Heart left ventricle (tissue), 16 donors: ENCODE results near the gene PCDHA13. TPM values are rescaled to one million over a fixed set of nuclear protein-coding genes. Genes with fewer than 3 reads are reported as not detected.

ENCODE experiments used
- ATAC-seq, 4 donors: fragments of 200-7000 bp; cut with Tn5 transposase; one replicate each; pipeline ENCODE4 v1.9.1; 2020 to 2022; ENCODE audit warnings: moderate library complexity in 4 of 4, mild to moderate bottlenecking in 3 of 4, moderate number of reproducible peaks in 1 of 4
- DNase-seq, 5 donors: peaks; one replicate each; pipeline ENCODE4 v3.0.0-alpha.2; 2020
- H3K27ac ChIP-seq, 12 donors: fragments of 200-600 bp; sonication (generic) in 4 of 12; one replicate each; pipeline versions ENCODE4 v1.5.0 to v1.8.0; 2016 to 2022; ENCODE audit warnings: mild to moderate bottlenecking in 2 of 12
- H3K27me3 ChIP-seq, 9 donors: fragments of 200-600 bp; sonication (generic) in 2 of 9; one replicate each; pipeline versions ENCODE4 v1.5.1 to v1.8.0; 2016 to 2022; ENCODE audit warnings: mild to moderate bottlenecking in 3 of 9
- H3K36me3 ChIP-seq, 9 donors: fragments of 200-600 bp; sonication (generic) in 2 of 9; one replicate each; pipeline versions ENCODE4 v1.5.0 to v1.8.0; 2018 to 2022; ENCODE audit warnings: mild to moderate bottlenecking in 2 of 9
- H3K4me1 ChIP-seq, 12 donors: fragments of 200-600 bp; sonication (generic) in 4 of 12; one replicate each; pipeline versions ENCODE4 v1.5.0 to v1.8.0; 2016 to 2022; ENCODE audit warnings: mild to moderate bottlenecking in 3 of 12
- H3K4me3 ChIP-seq, 12 donors: fragments of 200-600 bp; sonication (generic) in 4 of 12; one replicate each; pipeline versions ENCODE4 v1.5.0 to v1.8.0; 2017 to 2022; ENCODE audit warnings: mild to moderate bottlenecking in 9 of 12, moderate library complexity in 4 of 12
- H3K9me3 ChIP-seq, 12 donors: fragments of 200-600 bp; sonication (generic) in 4 of 12; one replicate each; pipeline versions ENCODE4 v1.5.0 to v1.8.0; 2016 to 2022; ENCODE audit warnings: mild to moderate bottlenecking in 1 of 12
- POLR2A ChIP-seq, 2 donors: fragments of 450-650 bp; IDR thresholded peaks; one replicate each; pipeline ENCODE4 v1.6.1; 2017; ENCODE audit warnings: antibody characterized with exemption in 2 of 2, mild to moderate bottlenecking in 2 of 2, moderate library complexity in 2 of 2
- WGBS, 4 donors: extraction: QIAGEN DNeasy Blood & Tissue Kit in 2 of 4; methylation state at CpG; one replicate each; pipeline versions ENCODE4 v1.1.5 to v1.1.7; 2013 to 2018; 5-methylcytosine and 5-hydroxymethylcytosine counted together
- intact Hi-C, 10 donors: fragments of 100-400 bp; cut with DNase I; formaldehyde crosslinking; loops; one replicate each; pipeline versions ENCODE4 v1.11.1 to v1.14.2; 2022
- polyA plus RNA-seq, 2 donors: library from polyadenylated mRNA; stranded (reverse); fragments of 200-250 nt; gene quantifications; one replicate each; pipeline ENCODE4 v1.2.3, GENCODE V29; 2013
- total RNA-seq, 9 donors: library from RNA; depleted of rRNA in 2 of 9; stranded (reverse); fragments of >200 nt in 2 of 9; fragmentation: NEBNext Ultra II Directional in 3 of 9; extraction: Animal tissue kit (Norgen Biotek cat#: 25700) in 3 of 9; gene quantifications; one replicate each; pipeline versions ENCODE4 v1.1.0 to v1.2.4, GENCODE V29; 2016 to 2023
- TF ChIP-seq, protein P1 (sequence below), 12 donors: fragments of 200-600 bp; sonication (generic) in 4 of 12; IDR thresholded peaks; one replicate each; pipeline versions ENCODE4 v1.5.0 to v1.8.0; 2018 to 2022; ENCODE audit warnings: antibody characterized with exemption in 12 of 12, mild to moderate bottlenecking in 5 of 12
- donor health status: ischemic (EF 13 %, LVEDD 7.1; RV severe dilation, severe dysfunction).
- donor health status: healthy with polysubstance abuse.
- donor health status: DM: no; HTN: yes; CAD: no.
- donor health status: DM: no; HTN: no; CAD: no.
- donor health status: ischemic (EF 25% LVEDD 6.9; RV normal size, moderate dysfunction).
- donor health status: ischemic (EF 25% LVEDD 5.7; RV mildly dilated, moderate dysfunction).
- donor health status: healthy.
- donor health status: DM: yes; HTN: yes; CAD: no.
- donor health status: ischemic (EF 35%, LVEDD 5.7; RV mildly dilated, moderate dysfunction).
- donor health status: nonischemic (EF 11% LVEDD 7.7; RV severe dilation, severe dysfunction).
- donor health status: DM: yes; HTN: yes; CAD: no.
- donor health status: PGD.
- donor health status: ischemic (EF 29% LVEDD 5.4; RV normal size, mild dysfunction).
- donor health status: nonischemic (EF 23%, LVEDD 6.1; RV moderate dilation, normal function).

The PCDHA13 gene
- total and polyA plus RNA-seq, 11 donors, result 0.01 to 0.38 (median 0.12) TPM; not detected in 8

DNA sequence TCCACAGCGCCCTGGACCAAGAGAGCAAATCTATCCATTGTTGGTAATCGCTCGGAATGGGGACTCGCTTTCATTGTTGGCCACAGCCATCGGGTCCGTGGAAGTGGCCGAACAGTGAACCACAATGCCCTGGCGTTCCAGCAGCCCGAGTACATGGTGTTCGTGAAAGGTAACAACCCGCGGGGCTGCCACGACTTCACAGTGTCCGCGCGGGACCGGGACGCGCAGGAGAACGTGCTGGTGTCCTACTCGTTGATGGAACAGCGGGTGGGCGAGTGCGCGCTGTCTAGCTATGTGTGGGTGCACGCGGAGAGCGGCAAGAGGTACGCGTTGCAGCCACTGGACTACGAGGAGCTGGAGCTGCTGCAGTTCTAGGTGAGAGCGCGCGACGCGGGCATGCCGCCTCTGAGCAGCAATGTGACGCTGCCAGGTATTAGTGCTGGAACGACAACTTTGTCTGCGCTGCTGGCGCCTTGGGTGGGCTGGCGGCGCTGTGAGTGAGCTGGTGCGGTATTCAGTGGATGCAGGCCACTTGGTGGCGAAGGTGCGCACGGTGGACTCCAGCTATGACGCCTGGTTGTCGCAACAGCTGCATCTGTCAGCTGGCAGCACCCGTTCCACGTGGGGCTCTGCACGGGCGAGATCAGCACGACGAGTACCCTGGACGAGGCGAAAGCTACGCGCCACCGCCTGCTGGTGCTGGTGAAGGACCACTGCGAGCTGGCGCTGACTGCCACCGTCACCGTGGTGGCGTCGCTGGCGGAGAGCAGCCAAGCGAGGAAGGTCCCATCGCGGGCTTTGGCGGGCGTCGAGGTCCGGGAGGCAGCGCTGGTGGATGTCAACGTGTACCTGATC lies 19.3 kb upstream of the PCDHA13 start:
- ATAC-seq, result no peak
- no peak for TF ChIP-seq POLR2A (IDR thresholded peaks at IDR 0.05)
- TF ChIP-seq, protein P1, sequence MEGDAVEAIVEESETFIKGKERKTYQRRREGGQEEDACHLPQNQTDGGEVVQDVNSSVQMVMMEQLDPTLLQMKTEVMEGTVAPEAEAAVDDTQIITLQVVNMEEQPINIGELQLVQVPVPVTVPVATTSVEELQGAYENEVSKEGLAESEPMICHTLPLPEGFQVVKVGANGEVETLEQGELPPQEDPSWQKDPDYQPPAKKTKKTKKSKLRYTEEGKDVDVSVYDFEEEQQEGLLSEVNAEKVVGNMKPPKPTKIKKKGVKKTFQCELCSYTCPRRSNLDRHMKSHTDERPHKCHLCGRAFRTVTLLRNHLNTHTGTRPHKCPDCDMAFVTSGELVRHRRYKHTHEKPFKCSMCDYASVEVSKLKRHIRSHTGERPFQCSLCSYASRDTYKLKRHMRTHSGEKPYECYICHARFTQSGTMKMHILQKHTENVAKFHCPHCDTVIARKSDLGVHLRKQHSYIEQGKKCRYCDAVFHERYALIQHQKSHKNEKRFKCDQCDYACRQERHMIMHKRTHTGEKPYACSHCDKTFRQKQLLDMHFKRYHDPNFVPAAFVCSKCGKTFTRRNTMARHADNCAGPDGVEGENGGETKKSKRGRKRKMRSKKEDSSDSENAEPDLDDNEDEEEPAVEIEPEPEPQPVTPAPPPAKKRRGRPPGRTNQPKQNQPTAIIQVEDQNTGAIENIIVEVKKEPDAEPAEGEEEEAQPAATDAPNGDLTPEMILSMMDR (IDR thresholded peaks at IDR 0.05), result no peak
- WGBS, 4 donors, result 33 to 51% (median 46%) methylated on average over 58 to 76 of the region's 76 CpGs
- Histone ChIP-seq H3K36me3 (no peaks in the 10 kb centered on the region), H3K27ac (no peak overlapping the region), H3K4me3 (no peak overlapping the region), H3K4me1 (no peaks in the 10 kb centered on the region), H3K9me3 (peaks cover 0 to 36% (median 16%) of the 10 kb centered on the region in 12 donors), H3K27me3 (peaks cover 0 to 64% (median 4%) of the 10 kb centered on the region in 9 donors)
- peak in 1 of 5 donors; percentile 44 for DNase-seq
- intact Hi-C loops, result loop anchor here in 1 of 10 donors (10.0 kb wide), 1 partner anchor 182 kb away; no protein-coding TSS in a partner anchor

DNA sequence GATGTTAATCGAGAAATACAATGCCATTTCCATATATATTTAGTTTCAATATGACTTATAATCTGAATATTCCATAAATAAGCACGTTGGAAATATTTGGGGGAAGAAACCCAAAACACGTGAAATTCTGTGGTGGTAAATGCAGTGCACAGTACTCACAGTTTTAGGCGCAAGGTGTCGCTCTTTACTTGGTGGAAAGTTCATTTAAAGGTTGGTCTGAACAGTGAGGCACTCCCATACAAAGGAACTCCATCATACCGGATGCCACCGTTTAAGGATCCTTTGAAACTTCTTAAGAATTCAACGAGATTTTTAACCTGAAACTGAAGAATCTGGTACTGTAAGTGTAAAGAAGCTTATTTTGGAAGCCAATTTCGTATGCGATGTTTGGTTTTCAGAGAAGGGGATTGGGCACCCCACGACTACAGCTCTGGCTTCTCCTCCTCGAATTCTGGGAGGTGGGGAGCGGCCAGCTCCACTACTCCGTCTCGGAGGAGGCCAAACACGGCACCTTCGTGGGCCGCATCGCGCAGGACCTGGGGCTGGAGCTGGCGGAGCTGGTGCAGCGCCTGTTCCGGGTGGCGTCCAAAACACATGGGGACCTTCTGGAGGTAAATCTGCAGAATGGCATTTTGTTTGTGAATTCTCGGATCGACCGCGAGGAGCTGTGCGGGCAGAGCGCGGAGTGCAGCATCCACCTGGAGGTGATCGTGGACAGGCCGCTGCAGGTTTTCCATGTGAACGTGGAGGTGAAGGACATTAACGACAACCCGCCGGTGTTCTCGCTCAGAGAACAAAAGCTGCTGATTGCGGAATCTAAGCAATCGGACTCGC lies 13.0 kb upstream of the PCDHA13 start, which contains the start of gene PCDHA11:
PCDHA11 (plus strand) TSS at position 237 of the 834 bp plus-strand sequence; CDS start at position 384, 147 bp downstream.
- WGBS, 4 donors, result 12 to 22% (median 15%) methylated on average over 41 of the region's 41 CpGs
- Histone ChIP-seq H3K36me3 (no peaks in the 10 kb centered on the region), H3K4me3 (peak within 1 kb of the TSS in 2 of 12 donors; percentile 8 to 16), H3K4me1 (no peaks in the 10 kb centered on the region), H3K9me3 (peaks cover 0 to 31% (median 16%) of the 10 kb centered on the region in 12 donors), H3K27me3 (peaks cover 0 to 77% (median 11%) of the 10 kb centered on the region in 9 donors), H3K27ac (no peak within 1 kb of the TSS)
- no peak for TF ChIP-seq POLR2A (IDR thresholded peaks at IDR 0.05)
- TF ChIP-seq, protein P1 (IDR thresholded peaks at IDR 0.05), result peak in 2 of 12 donors; percentile 19 to 29
- intact Hi-C loops, result loop anchor here in 2 of 10 donors (5.0 to 10.0 kb wide), 2 partner anchors 173 to 176 kb away; no protein-coding TSS in a partner anchor
- DNase-seq (no peak), ATAC-seq (no peak)

DNA sequence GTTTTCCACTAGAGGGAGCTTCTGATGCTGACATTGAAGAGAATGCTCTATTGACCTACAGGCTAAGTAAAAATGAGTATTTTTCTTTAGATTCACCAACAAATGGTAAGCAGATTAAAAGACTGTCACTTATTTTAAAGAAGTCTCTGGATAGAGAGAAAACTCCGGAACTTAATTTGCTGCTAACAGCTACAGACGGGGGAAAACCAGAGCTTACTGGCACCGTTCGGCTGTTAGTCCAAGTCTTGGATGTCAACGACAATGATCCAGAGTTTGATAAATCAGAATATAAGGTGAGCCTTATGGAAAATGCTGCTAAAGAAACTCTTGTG lies 12.4 kb upstream of the PCDHA13 start:
- WGBS, 4 donors, result 50 to 57% (median 52%) methylated on average over 5 of the region's 5 CpGs
- DNase-seq (no peak), ATAC-seq (no peak)
- Histone ChIP-seq H3K9me3 (peaks cover 0 to 30% (median 15%) of the 10 kb centered on the region in 12 donors), H3K27ac (no peak overlapping the region), H3K27me3 (peaks cover 0 to 81% (median 13%) of the 10 kb centered on the region in 9 donors), H3K4me1 (no peaks in the 10 kb centered on the region), H3K4me3 (no peak overlapping the region), H3K36me3 (no peaks in the 10 kb centered on the region)
- intact Hi-C loops, result loop anchor here in 2 of 10 donors (5.0 to 10.0 kb wide), 2 partner anchors 173 to 175 kb away; no protein-coding TSS in a partner anchor
- TF ChIP-seq, protein P1 (IDR thresholded peaks at IDR 0.05), result peak in 2 of 12 donors; percentile 7 to 18
- TF ChIP-seq POLR2A (IDR thresholded peaks at IDR 0.05), result no peak
